Globus pallidus (tissue), 1 donor: ENCODE measurements around the gene PLD1.
A peak's percentile ranks its signal among the peaks of the same experiment; 100 is the strongest.

Experiments
- DNase-seq: peaks from one replicate; pipeline ENCODE4 v3.0.0-alpha.2; 2015; ENCODE audit warnings: low spot score

The PLD1 gene

GRCh38 chr3:171745577-171746319, 64.5 kb downstream of the PLD1 start:
- DNase-seq: no peak

GRCh38 chr3:171744158-171744741, 66.0 kb downstream of the PLD1 start:
- no peak for DNase-seq

DNA sequence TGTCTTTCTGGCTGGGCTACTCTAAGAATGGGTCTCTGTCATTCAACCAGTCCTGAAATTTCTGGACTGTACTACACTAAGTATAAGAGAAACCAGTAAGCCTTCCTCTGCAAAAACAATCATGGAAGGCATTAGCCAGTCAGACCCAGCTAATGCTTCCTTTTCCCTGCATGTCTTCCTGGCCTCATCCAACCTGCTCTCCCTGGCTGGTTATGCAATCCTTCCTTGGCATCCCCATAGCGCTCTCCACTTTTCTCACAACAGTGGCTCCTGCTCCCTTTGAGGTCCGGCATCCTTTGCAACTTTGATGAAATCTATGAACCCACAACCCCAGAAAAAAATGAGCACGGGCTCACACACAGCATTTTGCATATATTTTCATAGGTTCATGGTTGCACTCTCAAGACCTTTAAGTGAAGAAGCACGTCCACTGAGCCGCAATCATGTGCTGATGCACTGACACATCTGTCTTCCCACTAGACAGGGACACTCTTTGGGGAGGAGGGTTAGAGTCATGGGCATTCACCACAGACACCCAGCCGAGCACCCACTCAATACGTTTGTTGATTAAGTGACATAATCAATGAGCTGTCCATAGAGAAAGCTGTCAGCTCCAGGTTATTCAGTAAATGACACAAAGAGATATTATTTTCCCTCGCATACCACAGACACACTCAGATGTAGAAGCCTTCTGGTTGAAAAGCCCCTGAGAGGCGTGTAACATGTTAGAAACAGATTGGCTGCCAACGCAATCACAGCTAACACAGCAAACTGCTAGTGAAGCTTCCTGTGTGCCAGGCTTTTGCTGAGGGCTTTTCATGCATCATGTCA, 66.7 kb downstream of the PLD1 start:
- no peak for DNase-seq

DNA sequence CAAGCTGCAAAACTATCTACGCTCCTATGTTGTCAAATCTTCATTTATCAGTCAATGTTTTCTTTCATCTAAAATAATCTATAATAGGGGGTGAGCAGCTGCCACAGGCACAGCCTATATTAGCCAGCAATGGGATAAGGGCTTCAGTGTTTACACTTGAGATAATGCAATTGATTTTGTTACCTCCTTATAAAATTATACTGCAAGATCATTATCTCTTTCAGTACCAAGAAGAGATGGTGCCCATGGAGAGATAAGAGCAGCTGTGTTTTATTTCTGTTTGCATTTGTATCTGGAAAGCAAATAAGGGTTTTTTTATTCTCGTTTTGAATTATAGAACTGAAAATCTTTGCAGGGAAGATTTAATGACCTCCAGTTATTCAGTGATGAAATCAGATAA, 68.9 kb downstream of the PLD1 start:
- no peak for DNase-seq

- no peak for DNase-seq
These were observed 73.7 kb downstream of the PLD1 start for GRCh38 chr3:171736556-171736955.

- DNase-seq: no peak
These were observed 76.7 kb downstream of the PLD1 start for GRCh38 chr3:171733561-171733960.

- no peak for DNase-seq
These were observed 77.5 kb downstream of the PLD1 start for GRCh38 chr3:171732756-171733155.

- DNase-seq: no peak
These were observed 78.6 kb downstream of the PLD1 start for GRCh38 chr3:171731691-171732090.

GRCh38 chr3:171729452-171730334, 80.6 kb downstream of the PLD1 start:
- no peak for DNase-seq

DNA sequence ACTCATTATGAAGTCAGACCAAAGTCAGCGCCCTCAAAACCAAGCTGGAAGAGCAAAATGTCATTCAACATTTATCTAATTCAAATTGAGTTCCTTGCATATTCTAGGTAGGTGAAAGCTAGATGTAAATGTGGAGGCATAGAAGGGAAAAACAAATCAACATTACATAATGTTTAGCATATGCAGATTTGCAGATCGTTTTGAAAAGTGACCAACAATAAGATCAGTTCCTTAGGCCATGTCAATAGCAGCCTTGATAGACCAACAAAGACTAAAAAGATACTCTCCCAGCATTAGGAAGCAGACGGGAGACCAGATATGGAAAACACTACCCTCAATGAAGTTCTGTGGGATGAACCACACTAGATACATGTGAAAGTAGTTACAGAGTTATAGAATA, 83.0 kb downstream of the PLD1 start:
- no peak for DNase-seq

GRCh38 chr3:171718493-171719185, 91.6 kb downstream of the PLD1 start:
- DNase-seq: no peak

DNA sequence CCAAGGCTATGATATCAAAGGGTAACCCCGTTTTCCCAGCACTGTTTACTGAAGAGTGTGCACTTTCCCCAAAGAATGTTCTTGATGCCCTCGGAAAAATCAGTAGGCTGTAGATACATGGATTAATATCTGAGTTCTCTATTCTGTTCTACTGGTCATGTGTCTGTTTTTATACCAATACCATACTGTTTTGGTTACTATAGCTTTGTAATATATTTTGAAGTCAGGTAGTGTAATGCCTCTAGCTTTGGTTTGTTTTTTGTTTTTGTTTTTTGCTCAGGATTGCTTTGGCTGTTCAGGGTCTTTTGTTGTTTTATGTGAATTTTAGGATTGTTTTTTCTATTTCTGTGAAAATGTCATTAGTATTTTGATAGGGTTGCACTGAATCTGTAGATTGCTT, 95.1 kb downstream of the PLD1 start:
- no peak for DNase-seq

DNA sequence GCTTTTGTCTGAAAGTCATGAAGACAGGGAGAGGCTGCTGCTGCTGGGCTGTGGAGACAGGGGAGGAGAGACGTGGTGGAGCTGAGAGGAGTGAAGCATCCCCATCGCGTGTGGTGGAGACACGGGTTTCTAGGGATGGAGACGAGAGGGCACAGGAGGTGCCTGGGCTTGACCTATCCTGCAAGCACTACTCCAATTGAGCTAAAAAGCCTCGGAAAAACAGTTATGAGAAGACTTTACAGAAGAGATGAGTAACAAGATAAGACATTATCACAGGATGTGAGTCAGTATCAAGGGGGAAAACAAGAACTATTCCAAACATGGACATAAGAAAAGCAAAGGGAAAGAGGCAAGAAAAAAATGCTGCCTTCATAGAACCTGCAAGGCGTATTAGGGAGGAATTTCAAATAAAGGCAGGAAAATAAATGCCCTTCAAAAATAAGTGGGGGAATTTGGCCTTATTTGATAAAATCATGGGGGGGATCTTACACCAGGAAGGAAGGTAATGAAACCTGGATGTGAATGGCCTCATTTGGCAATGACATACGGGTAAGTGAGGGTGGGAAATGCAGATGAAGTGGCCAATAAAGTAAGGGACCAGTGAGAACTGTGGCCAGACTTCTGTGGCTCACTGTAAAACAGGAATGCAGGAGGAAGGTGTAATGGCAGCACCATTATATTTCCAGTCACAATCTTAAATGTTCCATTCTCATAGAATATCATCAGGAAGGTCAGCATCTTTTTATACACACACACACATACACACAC, 97.9 kb downstream of the PLD1 start:
- no peak for DNase-seq

- no peak for DNase-seq
These were observed 98.7 kb downstream of the PLD1 start for GRCh38 chr3:171711461-171712170.

DNA sequence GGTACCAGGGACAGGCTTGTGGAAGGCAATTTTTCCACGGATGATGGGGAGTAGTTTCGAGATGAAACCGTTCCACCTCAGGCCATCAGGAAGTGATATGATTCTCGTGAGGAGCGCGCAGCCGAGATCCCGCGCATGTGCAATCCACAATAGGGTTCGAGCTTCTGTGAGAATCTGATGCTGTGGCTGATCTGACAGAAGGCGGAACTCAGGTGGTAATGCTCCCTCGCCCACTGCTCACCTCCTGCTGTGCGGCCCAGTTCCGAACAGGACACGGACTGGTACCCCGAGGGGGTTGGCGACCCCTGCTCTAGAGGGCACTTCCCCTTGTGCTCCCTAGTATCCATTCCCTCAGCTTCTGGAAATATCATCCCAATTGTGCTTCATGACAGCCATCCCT, 99.9 kb downstream of the PLD1 start:
- DNase-seq: no peak

- DNase-seq: no peak
These were observed 105.5 kb downstream of the PLD1 start for GRCh38 chr3:171704814-171705213.

DNA sequence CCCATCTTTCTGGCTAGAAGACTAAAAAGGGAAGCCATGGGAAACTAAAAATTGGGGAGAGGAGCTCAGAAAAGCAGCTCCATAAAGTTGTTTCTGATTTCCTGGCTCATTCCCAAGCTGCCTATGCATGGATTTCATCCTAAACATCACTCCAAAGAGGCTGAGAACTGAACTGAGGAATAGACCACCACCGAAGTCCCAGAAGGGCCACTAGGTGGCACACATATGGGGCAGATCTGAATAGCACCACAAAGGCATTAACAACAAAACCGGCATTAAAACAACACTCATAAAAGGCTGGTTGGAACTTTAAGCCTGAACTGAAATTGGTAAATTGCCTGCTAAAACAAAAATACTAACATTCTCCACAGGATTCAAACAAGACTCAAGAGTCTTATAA, 106.3 kb downstream of the PLD1 start:
- DNase-seq: peak; percentile 24

- no peak for DNase-seq
These were observed 107.1 kb downstream of the PLD1 start for GRCh38 chr3:171703144-171703543.

- no peak for DNase-seq
These were observed 109.6 kb downstream of the PLD1 start for GRCh38 chr3:171700653-171701052.

GRCh38 chr3:171700157-171700556, 110.1 kb downstream of the PLD1 start:
- no peak for DNase-seq
